Calu3 (cell line): ENCODE measurements around the gene C22orf39. TPM values are rescaled to one million over a fixed set of nuclear protein-coding genes. Genes with fewer than 3 reads are reported as not detected.

Experiments
- BruUV-seq: library from RNA; stranded (reverse); fragments of 400-500 nt; replicated peaks from 2 replicates; lab custom pipeline; 2021; lab: Mats Ljungman, UMichigan
- CTCF ChIA-PET: fragments of 300-600 bp; sonication (Branson Sonifier 250); formaldehyde crosslinking; loops from one replicate; lab custom pipeline; 2022; ENCODE audit warnings: antibody characterized with exemption; lab: Charles Lee
- DNase-seq: peaks from one replicate; pipeline ENCODE4 v3.0.0; 2022
- H3K27ac Mint-ChIP-seq: one replicate; pipeline ENCODE4 v1.8.0; 2022; ENCODE audit warnings: mixed read lengths; ENCODE audit not compliant: unreplicated experiment
- H3K27me3 Mint-ChIP-seq: one replicate; pipeline ENCODE4 v1.8.0; 2022; ENCODE audit warnings: mixed read lengths; ENCODE audit not compliant: unreplicated experiment
- H3K36me3 Mint-ChIP-seq: one replicate; pipeline ENCODE4 v1.8.0; 2022; ENCODE audit warnings: mild to moderate bottlenecking, moderate library complexity, mixed read lengths; ENCODE audit not compliant: insufficient read depth, unreplicated experiment
- H3K4me1 Mint-ChIP-seq: one replicate; pipeline ENCODE4 v1.8.0; 2022; ENCODE audit warnings: mild to moderate bottlenecking, low read depth, mixed read lengths; ENCODE audit not compliant: unreplicated experiment
- H3K4me3 Mint-ChIP-seq: one replicate; pipeline ENCODE4 v1.8.0; 2022; ENCODE audit warnings: mild to moderate bottlenecking, low read depth, moderate library complexity, mixed read lengths; ENCODE audit not compliant: unreplicated experiment
- H3K9me3 Mint-ChIP-seq: one replicate; pipeline ENCODE4 v1.8.0; 2022; ENCODE audit warnings: low read depth, mixed read lengths; ENCODE audit not compliant: unreplicated experiment
- CTCF ChIP-seq: fragments of 200-600 bp; IDR thresholded peaks from one replicate; pipeline ENCODE4 v1.8.0; 2022; ENCODE audit warnings: antibody characterized with exemption; ENCODE audit not compliant: unreplicated experiment
- intact Hi-C: fragments of 100-400 bp; cut with micrococcal nuclease; formaldehyde crosslinking; loops from one replicate; pipeline ENCODE4 v1.10.0; 2022; ENCODE audit not compliant: unreplicated experiment
- total RNA-seq: library from RNA; stranded (reverse); gene quantifications from 2 replicates; pipeline ENCODE4 v1.2.3, GENCODE V29; 2022

Gene C22orf39
- total RNA-seq, 1 experiment from 2014 or later = 15.7 TPM

DNA sequence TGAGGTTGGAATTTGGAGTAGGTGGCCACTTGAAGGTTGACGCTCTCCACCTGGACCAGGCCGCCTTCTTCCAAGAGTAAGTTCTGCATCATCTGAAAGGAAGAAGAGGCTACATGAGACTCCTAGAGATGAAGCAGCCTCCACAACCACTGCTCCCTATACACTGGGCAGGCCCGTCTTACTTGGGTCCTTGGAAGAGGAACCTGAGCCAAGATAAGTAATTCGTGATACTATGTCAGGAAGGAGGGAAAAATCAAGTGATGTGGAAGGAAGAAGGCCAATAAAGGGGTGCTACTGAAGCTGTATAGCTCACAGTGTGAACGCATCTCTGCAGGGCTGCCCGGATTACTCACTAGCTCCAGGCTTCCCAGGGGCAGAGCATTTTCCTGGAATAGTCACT, 20.4 kb upstream of the C22orf39 start:
- intact Hi-C loops = no loop called here
- CTCF ChIA-PET = no interaction called here
- no peak for DNase-seq
- Mint-ChIP-seq H3K4me1 (no peaks in the 10 kb centered on the region), H3K27ac (no peak overlapping the region), H3K27me3 (no peaks in the 10 kb centered on the region), H3K4me3 (no peak overlapping the region), H3K9me3 (no peaks in the 10 kb centered on the region), H3K36me3 (peaks cover 50% of the 10 kb centered on the region)
- BruUV-seq = no TSS peak
- TF ChIP-seq CTCF = no peak

GRCh38 chr22:19466848-19467752, 19.6 kb upstream of the C22orf39 start:
- TF ChIP-seq CTCF = no peak
- H3K27me3 Mint-ChIP-seq = no peaks in the 10 kb centered on the region
- H3K4me3 Mint-ChIP-seq = no peak overlapping the region
- no peaks in the 10 kb centered on the region for H3K9me3 Mint-ChIP-seq
- intact Hi-C loops = no loop called here
- CTCF ChIA-PET = interaction anchor here (0.6 kb wide), 1 partner anchor 11 kb away, joined by 3 read pairs; no protein-coding TSS in a partner anchor
- H3K27ac Mint-ChIP-seq = no peak overlapping the region
- H3K4me1 Mint-ChIP-seq = no peaks in the 10 kb centered on the region
- DNase-seq = no peak
- no TSS peak for BruUV-seq
- peaks cover 47% of the 10 kb centered on the region for H3K36me3 Mint-ChIP-seq

- Mint-ChIP-seq H3K27me3 (no peaks in the 10 kb centered on the region), H3K36me3 (peaks cover 46% of the 10 kb centered on the region), H3K9me3 (no peaks in the 10 kb centered on the region), H3K27ac (no peak overlapping the region), H3K4me1 (no peaks in the 10 kb centered on the region), H3K4me3 (no peak overlapping the region)
- DNase-seq = no peak
- no peak for TF ChIP-seq CTCF
- CTCF ChIA-PET = interaction anchor here (0.6 kb wide), 1 partner anchor 12 kb away, joined by 3 read pairs; no protein-coding TSS in a partner anchor
- intact Hi-C loops = no loop called here
- no TSS peak for BruUV-seq
These were observed 18.7 kb upstream of the C22orf39 start for GRCh38 chr22:19466126-19466716.

GRCh38 chr22:19464975-19465374, 17.5 kb upstream of the C22orf39 start:
- Mint-ChIP-seq H3K4me3 (no peak overlapping the region), H3K4me1 (no peaks in the 10 kb centered on the region), H3K9me3 (no peaks in the 10 kb centered on the region), H3K27ac (no peak overlapping the region), H3K27me3 (no peaks in the 10 kb centered on the region), H3K36me3 (peaks cover 44% of the 10 kb centered on the region)
- TF ChIP-seq CTCF = no peak
- no peak for DNase-seq
- BruUV-seq = no TSS peak
- intact Hi-C loops = no loop called here
- CTCF ChIA-PET = no interaction called here
